H1 (cell line): ENCODE measurements around the gene KRTAP10-8. TPM values are rescaled to one million over a fixed set of nuclear protein-coding genes. Genes with fewer than 3 reads are reported as not detected.
A peak's percentile ranks its signal among the peaks of the same experiment; 100 is the strongest.
"Not testable (repeated sequence)": the region's sequence is repeated elsewhere in the genome, so short reads cannot be mapped to it uniquely, and the experiment has no call there.

Experiments used
- CTCF ChIA-PET: fragments of 300-600 bp; sonication (Branson Sonifier 250); formaldehyde crosslinking; loops from one replicate; lab custom pipeline; 2021; ENCODE audit not compliant: partially characterized antibody; lab: Charles Lee
- POLR2A ChIA-PET: fragments of 300-600 bp; sonication (Branson Sonifier 250); formaldehyde crosslinking; loops from one replicate; lab custom pipeline; 2021; ENCODE audit warnings: inconsistent platforms; ENCODE audit not compliant: partially characterized antibody; lab: Charles Lee
- DNase-seq, 2 experiments: peaks; one replicate each; pipeline versions ENCODE4 v3.0.0 to v3.0.0-alpha.2; 2010 to 2022; ENCODE audit warnings: low spot score in 2 of 2, low read depth in 1 of 2, mixed read lengths in 1 of 2
- FAIRE-seq: peaks from 2 replicates; lab custom pipeline; 2011; peaks lifted over from hg19 to GRCh38; lab: Jason Lieb, UNC
- H2AFZ ChIP-seq: 2 replicates; pipeline ENCODE4 v1.8.1; 2012; ENCODE audit warnings: low read length, inconsistent platforms
- H2AK5ac ChIP-seq: 2 replicates; pipeline ENCODE4 v1.6.1; 2013; ENCODE audit warnings: low read depth, low read length
- H2BK120ac ChIP-seq: replicated peaks from 2 replicates; pipeline ENCODE3; 2013; ENCODE audit warnings: low read depth, low read length, inconsistent platforms
- H2BK12ac ChIP-seq: 2 replicates; pipeline ENCODE4 v1.6.1; 2013; ENCODE audit warnings: low read depth, low read length
- H2BK15ac ChIP-seq: 2 replicates; pipeline ENCODE4 v1.6.1; 2013; ENCODE audit warnings: low read length
- H2BK20ac ChIP-seq: 2 replicates; pipeline ENCODE4 v1.6.1; 2013; ENCODE audit warnings: low read length
- H2BK5ac ChIP-seq: 2 replicates; pipeline ENCODE4 v1.6.1; 2013; ENCODE audit warnings: low read depth, low read length
- H3K14ac ChIP-seq: 2 replicates; pipeline ENCODE4 v1.6.1; 2013; ENCODE audit warnings: inconsistent platforms; ENCODE audit not compliant: insufficient read length
- H3K18ac ChIP-seq: 2 replicates; pipeline ENCODE4 v1.6.1; 2013; ENCODE audit warnings: low read length; ENCODE audit errors: extremely low read depth
- H3K23ac ChIP-seq: 2 replicates; pipeline ENCODE4 v1.6.1; 2013; ENCODE audit warnings: inconsistent platforms; ENCODE audit not compliant: insufficient read length
- H3K23me2 ChIP-seq: 2 replicates; pipeline ENCODE4 v1.6.1; 2013; ENCODE audit warnings: low read depth, low read length
- H3K27ac ChIP-seq: 2 replicates; pipeline ENCODE4 v1.6.1; 2011; ENCODE audit warnings: low read depth, low read length, inconsistent platforms
- H3K27me3 ChIP-seq, 4 experiments: replicated peaks in 1 of 4; 1 replicate in 1 of 4; 2 replicates in 3 of 4; pipeline versions ENCODE4 v1.6.1 to v1.8.1; 2011 to 2013; ENCODE audit warnings: low read length in 3 of 4, mild to moderate bottlenecking in 3 of 4, inconsistent platforms in 2 of 4, mixed read lengths in 2 of 4, moderate library complexity in 1 of 4; ENCODE audit not compliant: control insufficient read depth in 3 of 4, insufficient read depth in 3 of 4; ENCODE audit errors: extremely low read depth in 1 of 4
- H3K36me3 ChIP-seq, 4 experiments: 2 replicates each; pipeline versions ENCODE4 v1.6.1 to v1.8.1; 2011 to 2013; ENCODE audit warnings: mild to moderate bottlenecking in 4 of 4, low read length in 3 of 4, moderate library complexity in 2 of 4, control low read depth in 1 of 4, inconsistent platforms in 1 of 4; ENCODE audit not compliant: insufficient read depth in 4 of 4, control insufficient read depth in 2 of 4
- H3K4ac ChIP-seq: replicated peaks from 2 replicates; pipeline ENCODE3; 2013; ENCODE audit warnings: low read length, low read depth, mixed read lengths, inconsistent platforms; ENCODE audit not compliant: insufficient read length
- H3K4me1 ChIP-seq, 4 experiments: replicated peaks in 1 of 4; 1 replicate in 1 of 4; 2 replicates in 3 of 4; pipeline versions ENCODE4 v1.6.1 to v1.8.1; 2011 to 2013; ENCODE audit warnings: low read length in 3 of 4, inconsistent platforms in 2 of 4, mixed read lengths in 1 of 4; ENCODE audit not compliant: insufficient read depth in 4 of 4, control insufficient read depth in 3 of 4
- H3K4me2 ChIP-seq, 2 experiments: 2 replicates each; pipeline versions ENCODE4 v1.6.1 to v1.8.1; 2011 to 2013; ENCODE audit warnings: low read depth in 2 of 2, low read length in 2 of 2, control low read depth in 1 of 2, inconsistent platforms in 1 of 2, mild to moderate bottlenecking in 1 of 2; ENCODE audit not compliant: insufficient read depth in 1 of 2
- H3K4me3 ChIP-seq, 4 experiments: fragments of 200-600, 300-600 bp in 1 of 4; sonication (generic), shearing (Covaris generic), sonication (Bioruptor Twin) in 1 of 4; 2 replicates each; pipeline versions ENCODE4 v1.5.1 to v1.8.1; 2011 to 2016; ENCODE audit warnings: low read length in 4 of 4, low read depth in 3 of 4, control low read depth in 2 of 4, inconsistent platforms in 2 of 4, mild to moderate bottlenecking in 2 of 4, mixed read lengths in 1 of 4, moderate library complexity in 1 of 4; ENCODE audit not compliant: insufficient read depth in 2 of 4; ENCODE audit errors: extremely low read depth in 1 of 4
- H3K56ac ChIP-seq: replicated peaks from 2 replicates; pipeline ENCODE3; 2013; ENCODE audit warnings: low read depth, mild to moderate bottlenecking, mixed read lengths, low read length, inconsistent platforms; ENCODE audit not compliant: insufficient read length
- H3K79me1 ChIP-seq: 2 replicates; pipeline ENCODE4 v1.6.1; 2013; ENCODE audit warnings: low read depth, low read length, control low read depth
- H3K79me2 ChIP-seq, 2 experiments: 2 replicates each; pipeline versions ENCODE4 v1.6.1 to v1.8.1; 2012 to 2013; ENCODE audit warnings: low read length in 2 of 2, mild to moderate bottlenecking in 2 of 2, inconsistent platforms in 1 of 2; ENCODE audit not compliant: insufficient read depth in 2 of 2, control insufficient read depth in 1 of 2
- H3K9ac ChIP-seq, 4 experiments: replicated peaks in 1 of 4; 1 replicate in 1 of 4; 2 replicates in 3 of 4; pipeline versions ENCODE4 v1.6.1 to v1.8.1; 2011 to 2013; ENCODE audit warnings: low read depth in 3 of 4, low read length in 3 of 4, control low read depth in 2 of 4, mild to moderate bottlenecking in 2 of 4, moderate library complexity in 2 of 4, inconsistent platforms in 1 of 4; ENCODE audit errors: extremely low read depth in 1 of 4
- H3K9me3 ChIP-seq, 2 experiments: 2 replicates each; pipeline versions ENCODE4 v1.6.1 to v1.8.1; 2012 to 2013; ENCODE audit warnings: mild to moderate bottlenecking in 2 of 2, moderate library complexity in 2 of 2, control low read depth in 1 of 2, inconsistent platforms in 1 of 2, low read depth in 1 of 2, low read length in 1 of 2, mixed read lengths in 1 of 2; ENCODE audit not compliant: insufficient read depth in 2 of 2
- H4K20me1 ChIP-seq, 2 experiments: replicated peaks in 1 of 2; 2 replicates each; pipeline versions ENCODE3 to v1.8.1; 2011 to 2013; ENCODE audit warnings: inconsistent platforms in 2 of 2, low read length in 2 of 2, mild to moderate bottlenecking in 1 of 2; ENCODE audit not compliant: insufficient read depth in 2 of 2, control insufficient read depth in 1 of 2
- H4K5ac ChIP-seq: 2 replicates; pipeline ENCODE4 v1.6.1; 2013; ENCODE audit warnings: low read length, low read depth, mixed read lengths, inconsistent platforms; ENCODE audit not compliant: insufficient read length
- H4K8ac ChIP-seq: 2 replicates; pipeline ENCODE4 v1.8.0; 2013; ENCODE audit warnings: mild to moderate bottlenecking, moderate library complexity, low read length, inconsistent platforms; ENCODE audit not compliant: insufficient read depth; ENCODE audit errors: extremely low read depth
- H4K91ac ChIP-seq: replicated peaks from 2 replicates; pipeline ENCODE3; 2013; ENCODE audit warnings: low read length, mixed read lengths, inconsistent platforms; ENCODE audit not compliant: insufficient read length
- KDM1A ChIP-seq: fragments of 200-600, 300-600 bp; sonication (generic); IDR thresholded peaks from 2 replicates; pipeline ENCODE4 v1.7.1; 2016; ENCODE audit warnings: mild to moderate bottlenecking, low read length, borderline replicate concordance
- whole genome bisulfite sequencing, 2 experiments: shearing (Covaris generic) in 1 of 2; methylation state at CpG; one replicate each; pipeline versions ENCODE4 v1.1.6 to v1.1.7; 2013 to 2015; ENCODE audit warnings: low lambda C conversion rate in 2 of 2, mixed read lengths in 2 of 2, inconsistent platforms in 1 of 2, low coverage in 1 of 2, missing lambda C conversion rate in 1 of 2; ENCODE audit not compliant: insufficient replicate concordance in 2 of 2, insufficient coverage in 1 of 2, insufficient read length in 1 of 2; ENCODE audit errors: extremely low coverage in 1 of 2, missing lambda C conversion rate in 1 of 2; 5-methylcytosine and 5-hydroxymethylcytosine counted together
- polyA plus RNA-seq, 7 experiments: library from polyadenylated mRNA; depleted of rRNA in 3 of 7; stranded (reverse) in 5 of 7; unstranded in 2 of 7; fragments of >200 nt in 5 of 7; fragments of 200-250 nt in 2 of 7; gene quantifications; 1 replicate in 5 of 7; 2 replicates in 1 of 7; 4 replicates in 1 of 7; pipeline versions ENCODE4 v1.2.1 to v1.2.3, GENCODE V29; 2011 to 2013; ENCODE audit warnings: missing spikeins in 2 of 7, mixed read lengths in 2 of 7
- total RNA-seq: library from RNA; stranded (reverse); fragmentation: NEBNext Ultra II Directional; extraction: Animal tissue kit (Norgen Biotek cat#: 25700); gene quantifications from 2 replicates; pipeline ENCODE4 v1.2.1, GENCODE V29; 2021

KRTAP10-8 gene
- total and polyA plus RNA-seq, 2 of the 8 experiments (the other 6 are each of a cell fraction or from before 2014, with no cell fraction given): not detected

GRCh38 chr21:44646366-44647221 is 34.7 kb downstream of the KRTAP10-8 start, which contains the start of gene KRTAP10-11:
Gene KRTAP10-11 (plus strand): TSS chr21:44646414. CDS start chr21:44646459, 45 bp downstream.
- not testable (repeated sequence) for H4K8ac ChIP-seq, H3K79me2 ChIP-seq, H3K27me3 ChIP-seq, H3K23ac ChIP-seq, H3K56ac ChIP-seq, H3K14ac ChIP-seq, H3K9ac ChIP-seq, H3K27ac ChIP-seq, H3K23me2 ChIP-seq, H3K36me3 ChIP-seq, H3K4ac ChIP-seq, H4K91ac ChIP-seq, H3K9me3 ChIP-seq, H3K79me1 ChIP-seq, H2BK20ac ChIP-seq, H4K20me1 ChIP-seq, DNase-seq, H4K5ac ChIP-seq
- H2BK15ac ChIP-seq: peak within 1 kb of the TSS; percentile 61; the same call in 1 of the 2 replicates
- H2BK5ac ChIP-seq: peak within 1 kb of the TSS; percentile 24
- CTCF ChIA-PET: interaction anchor here (0.6 to 2.5 kb wide), 6 partner anchors 9 to 153 kb away, joined by 3 to 8 read pairs (median 5); no protein-coding TSS in a partner anchor
- WGBS, 2 experiments: 94% methylated on average over 9 of the region's 21 CpGs; no CpG with 5 or more reads in 1 of the 2 experiments
- peak within 1 kb of the TSS; percentile 60 for H3K18ac ChIP-seq
- POLR2A ChIA-PET: interaction anchor here (1.1 kb wide), 1 partner anchor 39 kb away, joined by 4 read pairs; no protein-coding TSS in a partner anchor
- H2BK12ac ChIP-seq: peak within 1 kb of the TSS; percentile 80; the same call in 1 of the 2 replicates
- peaks cover 0 to 14% (median 4%) of the 10 kb centered on the region in 4 experiments; a peak in 3 of 7 replicates for H3K4me1 ChIP-seq
- TF ChIP-seq KDM1A: 0 out of 2 replicates have a peak, but pooled peaks have one; percentile 27
- TF ChIP-seq, all 59 proteins: peak for 1; not testable (repeated sequence) for 58
- H2AK5ac ChIP-seq: 0 out of 2 replicates have a peak within 1 kb of the TSS, but pooled peaks have one; percentile 6
- not testable (repeated sequence) for H2BK120ac ChIP-seq, FAIRE-seq, H3K4me3 ChIP-seq, H2AFZ ChIP-seq, H3K4me2 ChIP-seq
